Testis (tissue), 3 donors: ENCODE data around the gene SPEF2. TPM values are rescaled to one million over a fixed set of nuclear protein-coding genes. Genes with fewer than 3 reads are reported as not detected.

ENCODE experiments used
- DNase-seq: peaks from one replicate; pipeline ENCODE4 v3.0.0-alpha.2; 2019
- H3K27ac ChIP-seq, 2 donors: fragments of 200-600 bp; sonication (generic); one replicate each; pipeline ENCODE4 v1.5.1; 2019
- H3K27me3 ChIP-seq: fragments of 200-600 bp; sonication (generic); one replicate; pipeline ENCODE4 v1.5.1; 2019
- H3K36me3 ChIP-seq: fragments of 200-600 bp; sonication (generic); one replicate; pipeline ENCODE4 v1.5.1; 2017; ENCODE audit warnings: low read depth; ENCODE audit errors: missing control alignments
- H3K4me1 ChIP-seq: fragments of 200-600 bp; sonication (generic); one replicate; pipeline ENCODE4 v1.5.1; 2019
- H3K4me3 ChIP-seq, 2 donors: fragments of 200-600 bp; sonication (generic); one replicate each; pipeline ENCODE4 v1.5.1; 2017 to 2019
- H3K9me3 ChIP-seq: fragments of 200-600 bp; sonication (generic); one replicate; pipeline ENCODE4 v1.5.1; 2017
- CTCF ChIP-seq, 3 experiments: fragments of 450-650 bp in 2 of 3; fragments of 200-600 bp in 1 of 3; sonication (generic) in 1 of 3; IDR thresholded peaks; one replicate each; pipeline ENCODE4 v1.5.1; 2016 to 2019; ENCODE audit warnings: antibody characterized with exemption in 3 of 3, mild to moderate bottlenecking in 2 of 3, moderate library complexity in 1 of 3
- POLR2A ChIP-seq: fragments of 450-650 bp; IDR thresholded peaks from one replicate; pipeline ENCODE4 v1.6.1; 2017; ENCODE audit warnings: antibody characterized with exemption, mild to moderate bottlenecking, moderate library complexity
- WGBS, 2 donors: methylation state at CpG; one replicate each; pipeline ENCODE4 v1.1.5; 2018; 5-methylcytosine and 5-hydroxymethylcytosine counted together
- intact Hi-C: fragments of 100-400 bp; cut with DNase I; formaldehyde crosslinking; loops from one replicate; pipeline ENCODE4 v1.15.1; 2023; ENCODE audit warnings: low total_unique reads
- polyA plus RNA-seq: library from polyadenylated mRNA; stranded (reverse); fragments of 350-450 nt; fragmentation: Illumina TruSeq; extraction: RNeasy Lipid Tissue Mini Kit (QIAGEN cat#74804); gene quantifications from one replicate; pipeline ENCODE4 v1.2.3, GENCODE V29; 2014; ENCODE audit warnings: low read depth, low replicate concordance; ENCODE audit not compliant: insufficient read depth
- total RNA-seq, 2 donors: library from RNA; depleted of rRNA; stranded (reverse); fragments of >200 nt; gene quantifications; one replicate each; pipeline ENCODE4 v1.2.3, GENCODE V29; 2016

The SPEF2 gene
- total and polyA plus RNA-seq, 3 donors from 2014 or later, result 15.9 to 22.7 (median 17.8) TPM

GRCh38 chr5:35832762-35833161 is 215.1 kb downstream of the SPEF2 start:
- TF ChIP-seq CTCF (IDR thresholded peaks at IDR 0.05) (no peak), POLR2A (no peak)
- intact Hi-C loops, result no loop called here
- 66 to 80% methylated on average over 2 of the region's 2 CpGs for WGBS, 2 donors
- Histone ChIP-seq H3K4me3 (no peak overlapping the region), H3K36me3 (no peaks in the 10 kb centered on the region), H3K27me3 (no peaks in the 10 kb centered on the region), H3K4me1 (no peaks in the 10 kb centered on the region), H3K27ac (no peak overlapping the region), H3K9me3 (no peaks in the 10 kb centered on the region)
- no peak for DNase-seq

- intact Hi-C loops, result no loop called here
- Histone ChIP-seq H3K9me3 (no peaks in the 10 kb centered on the region), H3K4me1 (no peaks in the 10 kb centered on the region), H3K27me3 (no peaks in the 10 kb centered on the region), H3K36me3 (no peaks in the 10 kb centered on the region), H3K4me3 (no peak overlapping the region), H3K27ac (no peak overlapping the region)
- WGBS, 2 donors, result 73 to 76% methylated on average over 2 of the region's 2 CpGs
- DNase-seq, result no peak
- TF ChIP-seq POLR2A, result no peak
- TF ChIP-seq CTCF (IDR thresholded peaks at IDR 0.05), result no peak
These were observed 215.6 kb downstream of the SPEF2 start for GRCh38 chr5:35833224-35833623.

GRCh38 chr5:35835796-35836742 is 218.4 kb downstream of the SPEF2 start:
- Histone ChIP-seq H3K36me3 (no peaks in the 10 kb centered on the region), H3K27ac (no peak overlapping the region), H3K27me3 (no peaks in the 10 kb centered on the region), H3K4me3 (no peak overlapping the region), H3K9me3 (no peaks in the 10 kb centered on the region), H3K4me1 (no peaks in the 10 kb centered on the region)
- WGBS, 2 donors, result 86% methylated on average over 7 of the region's 7 CpGs
- TF ChIP-seq CTCF (IDR thresholded peaks at IDR 0.05) (no peak), POLR2A (no peak)
- intact Hi-C loops, result no loop called here
- DNase-seq, result no peak

GRCh38 chr5:35838370-35839042 is 220.8 kb downstream of the SPEF2 start:
- H3K4me1 ChIP-seq, result no peaks in the 10 kb centered on the region
- no peaks in the 10 kb centered on the region for H3K9me3 ChIP-seq
- TF ChIP-seq POLR2A (no peak), CTCF (IDR thresholded peaks at IDR 0.05) (no peak)
- intact Hi-C loops, result no loop called here
- H3K27me3 ChIP-seq, result no peaks in the 10 kb centered on the region
- 94% methylated on average over 5 of the region's 5 CpGs for WGBS, 2 donors
- H3K36me3 ChIP-seq, result no peaks in the 10 kb centered on the region
- H3K4me3 ChIP-seq, result no peak overlapping the region
- no peak for DNase-seq
- H3K27ac ChIP-seq, result no peak overlapping the region
